Mucosa of descending colon (tissue), 3 donors: Measurements from ENCODE around the gene TNPO3. TPM values are rescaled to one million over a fixed set of nuclear protein-coding genes. Genes with fewer than 3 reads are reported as not detected.

Experiments used
- ATAC-seq: fragments of 200-7000 bp; cut with Tn5 transposase; one replicate; pipeline ENCODE4 v1.9.1; 2020; ENCODE audit warnings: mild to moderate bottlenecking, moderate library complexity
- DNase-seq, 3 donors: peaks; one replicate each; pipeline ENCODE4 v3.0.0-alpha.2; 2020
- H3K36me3 ChIP-seq: fragments of 200-600 bp; one replicate; pipeline ENCODE4 v1.8.0; 2021; ENCODE audit warnings: low read depth, mild to moderate bottlenecking
- H3K4me1 ChIP-seq: fragments of 200-600 bp; one replicate; pipeline ENCODE4 v1.8.0; 2021; ENCODE audit warnings: low read depth, mild to moderate bottlenecking
- H3K4me3 ChIP-seq: fragments of 200-600 bp; one replicate; pipeline ENCODE4 v1.8.0; 2021; ENCODE audit warnings: mild to moderate bottlenecking
- H3K9me3 ChIP-seq: fragments of 200-600 bp; one replicate; pipeline ENCODE4 v1.8.0; 2021; ENCODE audit warnings: mild to moderate bottlenecking
- intact Hi-C, 2 donors: fragments of 100-400 bp; cut with DNase I in 1 of 2; cut with micrococcal nuclease in 1 of 2; formaldehyde crosslinking; loops; one replicate each; pipeline versions ENCODE4 v1.11.0 to v1.11.1; 2022; cut with DNase I, micrococcal nuclease
- total RNA-seq, 3 donors: library from RNA; stranded (reverse); fragmentation: NEBNext Ultra II Directional in 2 of 3; extraction: Animal tissue kit (Norgen Biotek cat#: 25700) in 2 of 3; gene quantifications; one replicate each; pipeline versions ENCODE4 v1.2.1 to v1.2.4, GENCODE V29; 2021 to 2023
- TF ChIP-seq, protein P1 (sequence below): fragments of 200-600 bp; IDR thresholded peaks from one replicate; pipeline ENCODE4 v1.8.0; 2022; ENCODE audit warnings: antibody characterized with exemption, mild to moderate bottlenecking
- donor health status: DM: no; HTN: no; CAD: no; lungs with moderate emphysema.
- donor health status: DM: no; HTN: no; CAD: no.
- donor health status: DM: no; HTN: yes; CAD: no.

Gene TNPO3
- total RNA-seq, 3 donors from 2014 or later = 36.0 to 43.6 (median 38.7) TPM

DNA sequence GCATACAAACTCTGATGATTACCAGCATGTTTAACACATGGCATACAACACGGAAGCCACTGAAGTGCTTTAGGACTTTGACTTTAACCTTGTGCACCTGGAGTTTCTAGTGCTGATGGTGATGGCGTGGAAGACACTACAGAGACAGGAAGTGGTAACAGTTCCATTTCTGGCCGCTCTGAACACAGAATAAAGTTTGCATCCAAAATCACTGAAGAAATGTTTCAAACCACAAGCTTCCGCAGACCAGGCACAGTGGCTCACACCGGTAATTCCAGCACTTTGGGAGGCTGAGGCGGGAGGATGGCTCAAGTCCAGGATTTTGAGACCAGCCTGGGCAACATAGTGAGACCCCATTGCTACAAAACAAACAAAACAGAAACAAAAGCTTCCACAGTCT is 40.3 kb upstream of the TNPO3 start:
- intact Hi-C loops = loop anchor here in 1 of 2 donors (10.0 kb wide), 1 partner anchor 190 kb away; no protein-coding TSS in a partner anchor
- TF ChIP-seq, protein P1, sequence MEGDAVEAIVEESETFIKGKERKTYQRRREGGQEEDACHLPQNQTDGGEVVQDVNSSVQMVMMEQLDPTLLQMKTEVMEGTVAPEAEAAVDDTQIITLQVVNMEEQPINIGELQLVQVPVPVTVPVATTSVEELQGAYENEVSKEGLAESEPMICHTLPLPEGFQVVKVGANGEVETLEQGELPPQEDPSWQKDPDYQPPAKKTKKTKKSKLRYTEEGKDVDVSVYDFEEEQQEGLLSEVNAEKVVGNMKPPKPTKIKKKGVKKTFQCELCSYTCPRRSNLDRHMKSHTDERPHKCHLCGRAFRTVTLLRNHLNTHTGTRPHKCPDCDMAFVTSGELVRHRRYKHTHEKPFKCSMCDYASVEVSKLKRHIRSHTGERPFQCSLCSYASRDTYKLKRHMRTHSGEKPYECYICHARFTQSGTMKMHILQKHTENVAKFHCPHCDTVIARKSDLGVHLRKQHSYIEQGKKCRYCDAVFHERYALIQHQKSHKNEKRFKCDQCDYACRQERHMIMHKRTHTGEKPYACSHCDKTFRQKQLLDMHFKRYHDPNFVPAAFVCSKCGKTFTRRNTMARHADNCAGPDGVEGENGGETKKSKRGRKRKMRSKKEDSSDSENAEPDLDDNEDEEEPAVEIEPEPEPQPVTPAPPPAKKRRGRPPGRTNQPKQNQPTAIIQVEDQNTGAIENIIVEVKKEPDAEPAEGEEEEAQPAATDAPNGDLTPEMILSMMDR = no peak
- peaks cover 3% of the 10 kb centered on the region for H3K4me1 ChIP-seq
- no peaks in the 10 kb centered on the region for H3K9me3 ChIP-seq
- H3K36me3 ChIP-seq = no peaks in the 10 kb centered on the region
- DNase-seq (no peak), ATAC-seq (peak; percentile 63)
- H3K4me3 ChIP-seq = no peak overlapping the region

DNA sequence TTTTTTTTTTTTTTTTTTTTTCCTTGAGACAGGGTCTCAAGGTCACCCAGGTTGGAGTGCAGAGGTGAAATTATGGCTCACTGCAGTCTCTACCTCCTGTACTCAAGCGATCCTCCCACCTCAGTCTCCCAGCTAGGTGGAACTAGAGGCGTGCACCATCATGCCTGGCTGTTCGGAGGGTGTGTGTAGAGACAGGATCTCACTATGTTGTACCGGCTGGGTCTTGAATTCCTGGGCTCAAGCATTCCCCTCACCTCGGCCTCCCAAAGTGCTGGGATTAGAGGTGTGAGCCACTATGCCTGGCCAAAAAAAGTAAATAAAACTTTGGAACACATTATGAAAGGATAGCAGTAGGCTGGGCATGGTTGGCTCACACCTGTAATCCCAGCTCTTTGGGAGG is 39.6 kb upstream of the TNPO3 start:
- Histone ChIP-seq H3K4me3 (no peak overlapping the region), H3K4me1 (peaks cover 3% of the 10 kb centered on the region), H3K9me3 (no peaks in the 10 kb centered on the region), H3K36me3 (no peaks in the 10 kb centered on the region)
- TF ChIP-seq, protein P1 = no peak
- DNase-seq = no peak
- no peak for ATAC-seq
- intact Hi-C loops = loop anchor here (5.0 to 10.0 kb wide), 2 partner anchors 190 to 192 kb away; no protein-coding TSS in a partner anchor

DNA sequence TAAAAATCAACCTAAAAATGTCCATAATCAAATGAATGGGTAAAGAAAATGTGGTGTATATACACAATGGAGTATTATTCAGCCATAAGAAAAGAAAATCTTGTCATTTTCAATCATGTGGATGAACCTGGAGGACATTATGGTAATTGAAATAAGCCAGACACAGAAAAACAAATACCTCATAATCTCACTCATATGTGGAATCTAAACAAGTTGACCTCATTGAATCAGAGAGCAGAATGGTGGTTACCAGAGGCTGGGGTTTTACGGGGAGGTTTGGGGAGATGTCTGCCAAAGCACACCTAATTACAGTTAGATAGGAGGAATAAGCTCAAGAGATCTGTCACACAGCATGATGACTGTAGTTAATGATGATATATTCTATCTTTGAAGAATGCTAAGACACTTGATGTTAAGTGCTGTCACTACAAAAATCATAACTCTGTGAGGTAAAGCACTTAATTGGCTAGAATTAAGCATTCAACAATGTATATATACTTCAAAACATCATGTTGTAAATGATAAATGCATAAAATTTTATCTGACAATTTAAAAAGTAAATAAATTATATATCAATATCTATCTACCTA is 39.1 kb upstream of the TNPO3 start:
- Histone ChIP-seq H3K4me3 (no peak overlapping the region), H3K4me1 (peaks cover 3% of the 10 kb centered on the region), H3K9me3 (no peaks in the 10 kb centered on the region), H3K36me3 (no peaks in the 10 kb centered on the region)
- TF ChIP-seq, protein P1 = no peak
- ATAC-seq (no peak), DNase-seq (no peak)
- intact Hi-C loops = loop anchor here (5.0 to 10.0 kb wide), 2 partner anchors 189 to 192 kb away; no protein-coding TSS in a partner anchor

DNA sequence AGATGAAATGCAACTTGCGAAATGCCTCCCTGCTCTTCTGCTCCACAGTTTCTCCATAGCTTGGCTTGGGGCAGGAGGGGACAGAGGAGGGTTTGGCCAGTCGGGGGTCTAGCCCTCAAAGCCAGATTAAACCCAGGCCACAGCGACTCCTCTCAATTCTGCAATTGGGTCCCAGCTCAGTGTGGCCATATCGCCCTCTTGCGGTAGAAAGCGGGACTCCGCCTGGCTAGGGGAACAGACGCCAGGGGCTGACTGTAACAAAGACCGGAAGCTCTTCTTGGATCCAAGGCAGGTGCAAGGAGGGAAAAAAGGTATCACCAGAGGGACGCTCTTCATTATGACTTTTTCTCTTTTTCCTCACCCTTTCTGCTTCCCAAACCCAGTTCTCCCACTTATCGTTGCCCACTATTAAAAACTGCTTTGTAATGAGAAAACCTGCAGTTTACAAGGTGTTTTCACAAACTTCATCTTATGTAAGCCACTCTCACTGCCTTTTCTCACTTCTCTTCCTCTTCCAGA is 36.6 kb upstream of the TNPO3 start:
- H3K4me3 ChIP-seq = no peak overlapping the region
- no peaks in the 10 kb centered on the region for H3K36me3 ChIP-seq
- TF ChIP-seq, protein P1 = peak; percentile 91
- H3K4me1 ChIP-seq = peaks cover 3% of the 10 kb centered on the region
- intact Hi-C loops = loop anchor here (5.0 to 10.0 kb wide), 2 partner anchors 187 to 189 kb away; no protein-coding TSS in a partner anchor
- ATAC-seq = peak; percentile 99
- no peaks in the 10 kb centered on the region for H3K9me3 ChIP-seq
- peak; percentile 80 to 95 (median 93) for DNase-seq

DNA sequence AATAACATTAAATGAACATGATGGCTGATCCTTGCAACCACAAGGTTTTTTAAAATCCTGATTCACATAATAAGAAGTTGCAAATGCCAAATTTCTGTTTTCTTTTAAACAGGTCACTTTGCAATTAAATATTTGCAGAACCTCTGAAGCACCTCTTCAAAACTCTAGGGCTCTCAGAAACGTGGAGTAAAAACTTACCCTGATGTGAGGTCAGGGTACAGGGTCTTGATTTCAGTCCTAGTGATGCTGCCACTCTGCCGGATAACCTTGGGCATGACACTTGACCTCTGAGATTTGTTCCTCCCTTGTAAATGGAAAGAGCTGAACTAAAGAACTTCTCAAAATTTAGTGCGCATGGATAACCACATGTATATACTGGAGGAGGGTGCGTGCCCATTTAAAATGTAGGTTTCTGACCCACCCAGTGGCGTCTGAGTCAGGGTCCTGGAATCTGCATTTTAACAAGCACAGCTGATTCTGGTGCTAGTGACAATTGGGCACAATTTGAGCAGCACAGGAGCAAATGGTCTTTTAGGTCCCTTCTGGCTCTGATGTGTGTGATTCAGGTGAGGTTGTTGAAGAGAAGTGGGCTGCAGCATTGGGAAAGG is 35.5 kb upstream of the TNPO3 start:
- no peak for DNase-seq
- Histone ChIP-seq H3K36me3 (no peaks in the 10 kb centered on the region), H3K4me3 (no peak overlapping the region), H3K4me1 (peaks cover 3% of the 10 kb centered on the region), H3K9me3 (no peaks in the 10 kb centered on the region)
- intact Hi-C loops = loop anchor here (5.0 to 10.0 kb wide), 2 partner anchors 186 to 188 kb away; no protein-coding TSS in a partner anchor
- ATAC-seq = no peak
- TF ChIP-seq, protein P1 = no peak
